PC-3 (cell line): ENCODE results near the gene NPTX2. TPM values are rescaled to one million over a fixed set of nuclear protein-coding genes. Genes with fewer than 3 reads are reported as not detected.

ENCODE experiments used
- ATAC-seq: fragments of 200-7000 bp; cut with Tn5 transposase; 2 replicates; pipeline ENCODE4 v1.9.1; 2020; ENCODE audit warnings: mild to moderate bottlenecking, moderate library complexity
- BruUV-seq: library from RNA; stranded (reverse); fragments of 400-500 nt; replicated peaks from 2 replicates; lab custom pipeline; 2021; lab: Mats Ljungman, UMichigan
- CTCF ChIA-PET: fragments of 300-600 bp; sonication (Branson Sonifier 250); formaldehyde crosslinking; loops from one replicate; lab custom pipeline; 2022; ENCODE audit warnings: antibody characterized with exemption; lab: Charles Lee
- POLR2A ChIA-PET: fragments of 300-600 bp; sonication (Branson Sonifier 250); formaldehyde crosslinking; loops from one replicate; lab custom pipeline; 2022; ENCODE audit warnings: antibody characterized with exemption; ENCODE audit not compliant: unreplicated experiment; lab: Charles Lee
- DNase-seq: peaks from one replicate; pipeline ENCODE4 v3.0.0-alpha.2; 2015
- H2AFZ ChIP-seq: fragments of 300-600 bp; sonication (generic); 2 replicates; pipeline ENCODE4 v1.6.0; 2016; ENCODE audit warnings: antibody characterized with exemption, low read length
- H3F3A ChIP-seq: fragments of 300-600 bp; sonication (generic); one replicate; pipeline ENCODE4 v1.6.0; 2017; ENCODE audit warnings: antibody characterized with exemption, low read length, control low read depth, mild to moderate bottlenecking; ENCODE audit not compliant: unreplicated experiment
- H3K27ac ChIP-seq: fragments of 300-600 bp; sonication (generic); 2 replicates; pipeline ENCODE4 v1.5.1; 2016; ENCODE audit warnings: mild to moderate bottlenecking, low read length
- H3K27me3 ChIP-seq: fragments of 300-600 bp; sonication (generic); 2 replicates; pipeline ENCODE4 v1.6.1; 2016; ENCODE audit warnings: low read length, mixed read lengths
- H3K36me3 ChIP-seq: fragments of 300-600 bp; sonication (generic); 2 replicates; pipeline ENCODE4 v1.6.1; 2016; ENCODE audit warnings: low read depth, mixed run types, low read length, mixed read lengths
- H3K4me1 ChIP-seq: fragments of 300-600 bp; sonication (generic); 2 replicates; pipeline ENCODE4 v1.5.1; 2016; ENCODE audit warnings: low read length; ENCODE audit not compliant: insufficient read depth
- H3K4me2 ChIP-seq: fragments of 300-600 bp; sonication (generic); 2 replicates; pipeline ENCODE4 v1.6.0; 2016; ENCODE audit warnings: low read length
- H3K4me3 ChIP-seq: fragments of 300-600 bp; sonication (generic); 2 replicates; pipeline ENCODE4 v1.5.1; 2016; ENCODE audit warnings: mild to moderate bottlenecking, low read length, mixed read lengths
- H3K79me2 ChIP-seq: fragments of 300-600 bp; sonication (generic); 2 replicates; pipeline ENCODE4 v1.6.1; 2017; ENCODE audit warnings: low read length, mixed read lengths
- H3K9ac ChIP-seq: fragments of 300-600 bp; sonication (generic); 2 replicates; pipeline ENCODE4 v1.6.0; 2016; ENCODE audit warnings: mild to moderate bottlenecking, low read length
- H3K9me2 ChIP-seq: fragments of 300-600 bp; sonication (generic); replicated peaks from 2 replicates; pipeline ENCODE4 v1.6.1; 2016; ENCODE audit warnings: mixed run types, low read length, mixed read lengths
- H3K9me3 ChIP-seq: fragments of 300-600 bp; sonication (generic); 2 replicates; pipeline ENCODE4 v1.6.1; 2016; ENCODE audit warnings: low read length, mixed read lengths
- H4K20me1 ChIP-seq: fragments of 300-600 bp; sonication (generic); 2 replicates; pipeline ENCODE4 v1.6.1; 2016; ENCODE audit warnings: low read length, mixed read lengths
- CTCF ChIP-seq: fragments of 300-600 bp; sonication (generic); conservative IDR thresholded peaks from 2 replicates; pipeline ENCODE4 v1.5.1; 2017; ENCODE audit warnings: antibody characterized with exemption, low read depth, mild to moderate bottlenecking, low read length
- EZH2 ChIP-seq: fragments of 300-600 bp; sonication (generic); IDR thresholded peaks from one replicate; pipeline ENCODE4 v1.6.1; 2017; ENCODE audit warnings: antibody characterized with exemption, mild to moderate bottlenecking, low read length; ENCODE audit not compliant: unreplicated experiment
- EZH2phosphoT487 ChIP-seq: fragments of 300-600 bp; sonication (generic); IDR thresholded peaks from 2 replicates; pipeline ENCODE4 v1.6.1; 2018; ENCODE audit warnings: mild to moderate bottlenecking, antibody characterized with exemption, low read length, borderline replicate concordance
- intact Hi-C: fragments of 100-400 bp; cut with micrococcal nuclease; formaldehyde crosslinking; loops from 2 replicates; pipeline ENCODE4 v1.9.0; 2023
- total RNA-seq: library from RNA; depleted of rRNA; stranded (reverse); fragments of >200 nt; gene quantifications from 2 replicates; pipeline ENCODE4 v1.2.3, GENCODE V29; 2014

The NPTX2 gene
- total RNA-seq, 1 experiment from 2014 or later = not detected

- Histone ChIP-seq H3K9ac (no peak overlapping the region), H3K9me2 (no peaks in the 10 kb centered on the region), H3K9me3 (no peaks in the 10 kb centered on the region), H3K4me1 (no peaks in the 10 kb centered on the region), H2AFZ (no peak overlapping the region), H3K36me3 (no peaks in the 10 kb centered on the region), H3K27me3 (peaks cover 18% of the 10 kb centered on the region), H3K4me2 (no peak overlapping the region), H3F3A (no peaks in the 10 kb centered on the region), H3K27ac (no peak overlapping the region), H3K79me2 (no peaks in the 10 kb centered on the region), H4K20me1 (no peaks in the 10 kb centered on the region), H3K4me3 (no peak overlapping the region)
- ChIA-PET POLR2A (no interaction called here), CTCF (no interaction called here)
- intact Hi-C loops = no loop called here
- no peak for ATAC-seq
- BruUV-seq = no TSS peak
- no peak for TF ChIP-seq EZH2
- no peak for TF ChIP-seq EZH2phosphoT487
- no peak for TF ChIP-seq CTCF
- DNase-seq = no peak
Observed at GRCh38 chr7:98657736-98658135, 40.7 kb downstream of the NPTX2 start.

- no peak for DNase-seq
- H3K27ac ChIP-seq = no peak overlapping the region
- H4K20me1 ChIP-seq = no peaks in the 10 kb centered on the region
- H3K27me3 ChIP-seq = peaks cover 19% of the 10 kb centered on the region; the same call in 1 of the 2 replicates
- CTCF ChIA-PET = no interaction called here
- H3K79me2 ChIP-seq = no peaks in the 10 kb centered on the region
- intact Hi-C loops = no loop called here
- H3K4me3 ChIP-seq = no peak overlapping the region
- no peaks in the 10 kb centered on the region for H3K9me3 ChIP-seq
- POLR2A ChIA-PET = no interaction called here
- no peak for ATAC-seq
- H2AFZ ChIP-seq = no peak overlapping the region
- no peaks in the 10 kb centered on the region for H3K9me2 ChIP-seq
- H3K4me1 ChIP-seq = no peaks in the 10 kb centered on the region
- no peak for TF ChIP-seq EZH2
- no peak for TF ChIP-seq EZH2phosphoT487
- no peak for TF ChIP-seq CTCF
- no peak overlapping the region for H3K4me2 ChIP-seq
- BruUV-seq = no TSS peak
- H3K36me3 ChIP-seq = no peaks in the 10 kb centered on the region
- H3K9ac ChIP-seq = no peak overlapping the region
- H3F3A ChIP-seq = no peaks in the 10 kb centered on the region
Observed at GRCh38 chr7:98659756-98660155, 42.7 kb downstream of the NPTX2 start.

GRCh38 chr7:98661607-98662006, 44.5 kb downstream of the NPTX2 start:
- H3K4me2 ChIP-seq = no peak overlapping the region
- H3K27ac ChIP-seq = no peak overlapping the region
- CTCF ChIA-PET = no interaction called here
- no TSS peak for BruUV-seq
- ATAC-seq (no peak), DNase-seq (no peak)
- intact Hi-C loops = no loop called here
- TF ChIP-seq EZH2phosphoT487 (no peak), CTCF (no peak)
- no peaks in the 10 kb centered on the region for H3K9me3 ChIP-seq
- peaks cover 23% of the 10 kb centered on the region; the same call in 1 of the 2 replicates for H3K27me3 ChIP-seq
- POLR2A ChIA-PET = no interaction called here
- no peaks in the 10 kb centered on the region for H3K36me3 ChIP-seq
- H3K9ac ChIP-seq = no peak overlapping the region
- no peaks in the 10 kb centered on the region for H3K4me1 ChIP-seq
- H3K4me3 ChIP-seq = no peak overlapping the region
- no peaks in the 10 kb centered on the region for H4K20me1 ChIP-seq
- H3F3A ChIP-seq = no peaks in the 10 kb centered on the region
- no peaks in the 10 kb centered on the region for H3K9me2 ChIP-seq
- no peak overlapping the region for H2AFZ ChIP-seq
- H3K79me2 ChIP-seq = no peaks in the 10 kb centered on the region
